ENCODE data around the gene KDM4C.
A peak's percentile ranks its signal among the peaks of the same experiment; 100 is the strongest.
"Not testable (repeated sequence)": the region's sequence is repeated elsewhere in the genome, so short reads cannot be mapped to it uniquely, and the experiment has no call there.

Gene KDM4C

GRCh38 chr9:6802926-6803325 lies 45.2 kb downstream of the KDM4C start:
- no peaks in the 10 kb centered on the region for H3K4me1 Mint-ChIP-seq
- no peak for DNase-seq
- H3K9me3 Mint-ChIP-seq = peaks cover 29% of the 10 kb centered on the region
- H3K4me3 Mint-ChIP-seq = no peak overlapping the region
- H3K36me3 Mint-ChIP-seq (ENCODE audit: low read depth) = peaks cover 35% of the 10 kb centered on the region
- H3K27ac Mint-ChIP-seq = no peak overlapping the region
- H3K27me3 Mint-ChIP-seq (ENCODE audit: low read depth, poor library complexity) = no peaks in the 10 kb centered on the region
- TF ChIP-seq CTCF (IDR thresholded peaks at IDR 0.05) = no peak

GRCh38 chr9:6805532-6805931 lies 47.8 kb downstream of the KDM4C start:
- DNase-seq = no peak
- TF ChIP-seq CTCF (IDR thresholded peaks at IDR 0.05) = no peak
- Mint-ChIP-seq H3K36me3 (ENCODE audit: low read depth) (peaks cover 35% of the 10 kb centered on the region), H3K27ac (peak overlapping the region; percentile 16), H3K4me3 (no peak overlapping the region), H3K9me3 (peaks cover 22% of the 10 kb centered on the region), H3K4me1 (no peaks in the 10 kb centered on the region), H3K27me3 (ENCODE audit: low read depth, poor library complexity) (no peaks in the 10 kb centered on the region)

- not testable (repeated sequence) for H3K27me3 Mint-ChIP-seq (ENCODE audit: low read depth, poor library complexity); H3K27ac Mint-ChIP-seq; H3K4me3 Mint-ChIP-seq; DNase-seq; H3K4me1 Mint-ChIP-seq
- H3K9me3 Mint-ChIP-seq = peaks cover 22% of the 10 kb centered on the region
- peaks cover 35% of the 10 kb centered on the region for H3K36me3 Mint-ChIP-seq (ENCODE audit: low read depth)
Observed at GRCh38 chr9:6806318-6806717, 48.5 kb downstream of the KDM4C start.

- not testable (repeated sequence) for H3K27me3 Mint-ChIP-seq (ENCODE audit: low read depth, poor library complexity); H3K27ac Mint-ChIP-seq; H3K4me3 Mint-ChIP-seq; DNase-seq; H3K4me1 Mint-ChIP-seq
- peaks cover 35% of the 10 kb centered on the region for H3K36me3 Mint-ChIP-seq (ENCODE audit: low read depth)
- peaks cover 22% of the 10 kb centered on the region for H3K9me3 Mint-ChIP-seq
Observed at GRCh38 chr9:6807669-6808068, 49.9 kb downstream of the KDM4C start.

GRCh38 chr9:6811436-6811835 lies 53.7 kb downstream of the KDM4C start:
- Mint-ChIP-seq H3K4me1 (no peaks in the 10 kb centered on the region), H3K36me3 (ENCODE audit: low read depth) (peaks cover 20% of the 10 kb centered on the region), H3K27ac (no peak overlapping the region), H3K27me3 (ENCODE audit: low read depth, poor library complexity) (no peaks in the 10 kb centered on the region), H3K4me3 (no peak overlapping the region), H3K9me3 (peaks cover 13% of the 10 kb centered on the region)
- no peak for DNase-seq
- TF ChIP-seq CTCF (IDR thresholded peaks at IDR 0.05) = no peak

GRCh38 chr9:6816581-6816980 lies 58.8 kb downstream of the KDM4C start:
- H3K9me3 Mint-ChIP-seq = no peaks in the 10 kb centered on the region
- no peaks in the 10 kb centered on the region for H3K4me1 Mint-ChIP-seq
- no peaks in the 10 kb centered on the region for H3K36me3 Mint-ChIP-seq (ENCODE audit: low read depth)
- DNase-seq = no peak
- H3K27me3 Mint-ChIP-seq (ENCODE audit: low read depth, poor library complexity) = no peaks in the 10 kb centered on the region
- TF ChIP-seq CTCF (IDR thresholded peaks at IDR 0.05) = no peak
- H3K4me3 Mint-ChIP-seq = no peak overlapping the region
- no peak overlapping the region for H3K27ac Mint-ChIP-seq

GRCh38 chr9:6818292-6818922 lies 60.6 kb downstream of the KDM4C start:
- peaks cover under 1% of the 10 kb centered on the region for H3K36me3 Mint-ChIP-seq (ENCODE audit: low read depth)
- no peaks in the 10 kb centered on the region for H3K4me1 Mint-ChIP-seq
- no peak overlapping the region for H3K27ac Mint-ChIP-seq
- no peaks in the 10 kb centered on the region for H3K9me3 Mint-ChIP-seq
- no peak for DNase-seq
- H3K27me3 Mint-ChIP-seq (ENCODE audit: low read depth, poor library complexity) = no peaks in the 10 kb centered on the region
- TF ChIP-seq CTCF (IDR thresholded peaks at IDR 0.05) = no peak
- H3K4me3 Mint-ChIP-seq = no peak overlapping the region

All from nephron progenitor cell (in vitro differentiated cells).